Activated CD4-positive, alpha-beta T cell treated with anti-CD3 and anti-CD28 coated beads, Interleukin-2, amount 50 U/mL, for 48 hours (primary cell): ENCODE results near the gene LRRC75A.

Source experiments
- DNase-seq, 2 experiments: peaks; one replicate each; pipeline ENCODE4 v3.0.0-alpha.2; 2020

Gene LRRC75A

DNA sequence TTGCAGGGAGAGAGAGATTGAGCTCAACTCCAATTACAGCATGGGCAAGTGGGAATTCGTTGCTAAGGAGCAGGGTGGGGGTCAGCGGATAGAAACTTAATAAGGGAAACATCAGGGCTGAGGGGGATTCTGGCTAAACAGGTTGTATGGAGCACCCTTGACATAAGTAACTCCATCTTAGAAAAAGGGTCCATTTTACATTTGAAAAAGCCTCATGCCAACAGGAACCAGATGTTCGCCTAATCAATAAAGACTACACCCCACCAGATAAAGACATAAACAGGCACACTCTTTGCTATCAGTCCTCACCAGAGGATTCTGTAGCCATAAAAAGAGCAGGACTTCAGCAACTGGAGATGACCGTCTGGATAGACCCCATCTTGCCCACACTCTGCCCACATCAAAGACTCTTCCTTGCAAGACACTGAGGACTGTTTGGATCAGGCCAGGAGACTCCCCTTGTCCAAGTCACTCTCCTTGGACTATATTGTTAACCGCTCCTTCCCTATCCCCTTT, 1.6 kb upstream of the LRRC75A start:
- no peak for DNase-seq

DNA sequence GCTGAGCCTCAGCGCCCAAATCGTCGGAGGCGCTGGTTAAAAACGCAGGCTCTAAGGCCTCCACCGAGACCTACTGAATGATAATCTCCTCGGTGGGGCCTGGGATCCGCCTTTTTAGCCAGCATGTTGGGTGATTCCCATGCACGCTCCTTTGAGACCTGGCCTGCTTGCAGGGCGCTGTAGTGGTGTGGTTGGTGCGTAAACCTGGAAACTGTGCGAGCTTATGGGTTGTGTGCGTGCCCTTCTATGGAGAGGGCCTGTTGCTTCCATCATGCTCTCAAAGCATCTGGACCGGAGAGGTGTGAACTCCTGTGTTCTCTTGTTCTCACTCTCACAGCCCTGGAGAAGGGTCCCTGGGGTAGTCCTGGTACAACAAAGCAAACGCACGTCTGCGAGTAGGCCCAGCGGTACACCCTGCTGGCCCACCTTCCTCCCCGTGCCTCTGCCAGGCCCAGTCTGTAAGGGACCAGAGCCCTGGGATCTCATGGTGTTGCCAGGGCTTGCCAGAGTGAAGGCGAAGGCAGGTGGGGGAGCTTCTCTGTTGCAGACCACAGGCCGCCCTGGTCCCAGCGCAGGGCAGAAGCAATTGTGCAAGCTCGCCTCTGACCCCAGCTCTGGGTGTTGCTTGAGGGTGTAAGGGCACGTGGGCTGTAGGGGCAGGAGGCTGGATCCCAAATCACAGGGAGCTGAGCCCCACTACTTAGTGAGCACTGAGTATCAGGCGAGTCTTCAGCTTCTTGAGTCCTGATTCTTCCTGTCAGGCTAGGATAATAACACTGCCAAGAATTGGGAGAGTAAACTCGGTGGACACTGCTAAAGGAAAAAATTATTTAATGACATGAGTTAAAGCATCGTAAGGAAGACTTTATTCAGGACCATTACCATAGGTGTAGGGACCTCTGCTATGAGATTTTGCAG, 879 bp upstream of the LRRC75A start:
- no peak for DNase-seq

DNA sequence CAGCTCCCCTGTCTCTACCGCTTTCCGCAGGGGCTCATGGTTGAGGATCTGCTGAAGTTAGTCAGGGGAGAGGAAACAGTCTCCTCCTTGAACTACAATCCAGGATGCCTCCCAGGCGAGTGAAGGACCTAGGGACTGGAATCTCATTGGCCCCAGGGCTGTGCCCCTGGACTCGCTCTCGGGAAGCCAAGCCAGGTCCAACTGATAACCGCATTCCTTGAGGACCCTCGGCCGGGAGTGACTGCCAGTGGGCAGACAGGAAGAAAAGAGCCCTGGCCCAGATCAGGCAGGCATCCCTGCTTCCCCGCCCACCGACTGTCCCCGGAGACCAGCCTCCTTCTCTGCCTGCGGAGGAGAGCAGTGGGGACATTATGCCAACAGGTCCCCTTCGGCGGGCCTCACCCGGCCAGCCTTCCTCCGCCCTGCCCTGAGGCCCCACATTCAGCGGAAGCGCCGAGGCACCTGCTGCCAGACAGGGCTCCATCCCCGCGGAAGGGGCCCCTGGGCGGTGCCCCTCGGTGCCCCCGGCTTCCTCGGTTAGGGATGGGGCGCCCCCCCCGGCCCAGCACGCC, 776 bp downstream of the LRRC75A start:
- DNase-seq: peak; percentile 24 to 31

DNA sequence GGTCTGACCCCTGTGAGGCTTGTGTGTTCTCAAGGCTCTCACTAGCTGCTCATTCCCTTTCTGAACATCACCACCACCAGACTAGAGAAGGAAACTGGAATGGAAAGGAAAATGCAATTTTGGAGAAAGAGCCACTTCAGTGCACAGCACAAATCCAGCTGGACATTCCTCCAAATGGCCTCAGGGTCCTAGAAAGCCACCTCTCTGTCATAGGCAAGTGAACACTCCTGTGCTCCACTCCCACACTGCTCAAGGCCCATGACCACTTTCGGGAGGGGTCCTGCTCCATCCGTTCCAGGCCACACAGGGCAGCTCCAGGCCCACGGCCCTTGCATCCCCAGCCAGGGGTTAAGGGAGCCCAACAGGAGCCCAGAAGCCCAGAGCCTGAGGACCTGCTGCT, 2.6 kb downstream of the LRRC75A start:
- DNase-seq: no peak

DNA sequence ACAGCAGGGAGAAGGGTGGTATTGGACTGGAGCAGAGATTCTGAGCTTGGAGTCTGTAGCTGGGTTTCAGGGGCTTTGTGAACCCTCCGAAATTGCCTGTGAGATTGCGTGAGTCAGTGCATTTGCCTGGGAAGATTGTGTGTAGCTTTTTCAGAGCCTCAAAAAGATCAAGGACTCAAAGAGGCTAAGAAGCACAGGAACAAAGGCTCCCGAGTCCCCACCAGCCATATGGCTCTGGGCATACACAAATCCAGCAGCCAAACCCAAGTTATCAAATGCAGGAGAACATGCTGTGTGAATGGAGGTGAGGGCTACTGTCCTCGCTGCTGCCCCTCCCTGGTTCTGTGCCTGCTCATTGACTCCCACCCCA, 3.0 kb downstream of the LRRC75A start:
- no peak for DNase-seq

DNA sequence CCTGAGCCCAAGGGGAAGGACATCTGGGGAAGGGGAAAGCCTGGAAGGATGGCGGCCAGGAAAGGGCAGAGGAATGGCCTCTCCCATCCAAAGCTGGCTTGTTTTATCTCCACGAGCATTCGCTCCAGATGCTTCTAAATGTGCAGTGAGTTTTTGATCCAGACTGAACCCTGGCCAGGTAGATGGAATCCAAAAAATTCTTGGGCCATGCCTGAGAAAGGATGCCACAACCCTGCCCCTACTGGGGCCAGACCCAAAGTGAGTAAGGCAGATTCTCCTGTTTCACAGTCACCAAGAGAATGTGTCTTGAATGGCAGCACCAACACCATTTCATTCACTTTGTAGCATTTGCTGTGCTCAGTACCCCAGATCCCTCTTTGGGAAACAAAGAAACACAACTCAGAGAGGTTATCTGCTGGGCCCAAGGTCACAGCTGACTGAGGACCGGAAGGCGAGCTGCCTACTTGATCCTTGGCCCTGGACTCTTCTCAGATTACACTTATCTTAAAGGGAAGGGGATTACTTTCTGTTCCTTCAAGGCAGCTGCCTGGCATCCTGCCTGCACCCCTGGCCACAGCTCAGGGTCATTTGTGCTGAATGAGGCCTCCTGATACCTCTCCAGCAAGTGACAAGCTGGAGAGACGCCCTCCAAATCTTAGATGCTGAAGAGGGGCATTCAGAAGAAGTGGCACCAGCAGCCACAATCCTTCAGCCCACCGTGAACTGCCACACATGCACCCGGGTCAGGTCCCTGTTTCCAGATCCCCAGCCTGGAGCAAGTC, 3.6 kb downstream of the LRRC75A start:
- no peak for DNase-seq

DNA sequence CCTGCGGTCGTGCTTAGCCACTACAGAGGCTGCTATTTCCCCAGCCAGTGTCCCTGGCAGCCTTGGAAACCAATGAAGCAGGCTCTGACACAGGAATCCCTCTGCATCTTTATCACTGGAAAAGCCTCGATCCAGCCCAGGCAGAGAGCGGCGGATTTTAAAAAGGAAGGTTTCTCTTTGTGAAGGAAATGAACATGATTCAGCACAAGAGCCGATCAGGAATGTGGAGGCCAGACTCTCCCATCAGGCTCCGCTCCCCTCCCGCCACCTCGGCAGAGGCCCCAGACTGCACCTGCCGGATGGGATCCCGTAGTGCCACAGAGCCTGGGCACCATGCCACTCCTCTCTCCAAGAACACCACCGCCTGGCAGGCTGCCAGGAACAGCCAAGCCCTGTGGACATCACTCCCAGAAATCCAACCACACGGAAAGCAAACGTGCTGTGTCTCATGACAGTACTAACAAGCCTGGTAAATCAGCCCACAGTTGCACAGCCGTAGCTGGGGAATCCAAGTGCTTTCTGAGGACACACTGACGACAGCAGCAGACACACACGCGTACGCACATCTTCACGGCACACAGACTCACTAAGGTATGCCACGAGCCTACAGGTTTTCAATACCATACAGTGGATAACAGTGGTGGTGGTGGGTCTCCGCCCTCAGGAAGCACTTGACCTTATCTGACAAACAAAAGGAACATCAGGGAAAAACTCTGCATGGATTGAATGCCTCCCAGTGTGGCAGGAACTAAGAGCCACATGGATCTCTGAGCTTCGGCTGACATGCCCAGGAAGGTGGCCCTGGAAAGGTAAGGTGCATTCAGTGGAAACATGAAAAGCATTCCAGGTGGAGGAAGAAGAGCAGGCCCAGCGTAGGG, 5.4 kb downstream of the LRRC75A start:
- DNase-seq: no peak

DNA sequence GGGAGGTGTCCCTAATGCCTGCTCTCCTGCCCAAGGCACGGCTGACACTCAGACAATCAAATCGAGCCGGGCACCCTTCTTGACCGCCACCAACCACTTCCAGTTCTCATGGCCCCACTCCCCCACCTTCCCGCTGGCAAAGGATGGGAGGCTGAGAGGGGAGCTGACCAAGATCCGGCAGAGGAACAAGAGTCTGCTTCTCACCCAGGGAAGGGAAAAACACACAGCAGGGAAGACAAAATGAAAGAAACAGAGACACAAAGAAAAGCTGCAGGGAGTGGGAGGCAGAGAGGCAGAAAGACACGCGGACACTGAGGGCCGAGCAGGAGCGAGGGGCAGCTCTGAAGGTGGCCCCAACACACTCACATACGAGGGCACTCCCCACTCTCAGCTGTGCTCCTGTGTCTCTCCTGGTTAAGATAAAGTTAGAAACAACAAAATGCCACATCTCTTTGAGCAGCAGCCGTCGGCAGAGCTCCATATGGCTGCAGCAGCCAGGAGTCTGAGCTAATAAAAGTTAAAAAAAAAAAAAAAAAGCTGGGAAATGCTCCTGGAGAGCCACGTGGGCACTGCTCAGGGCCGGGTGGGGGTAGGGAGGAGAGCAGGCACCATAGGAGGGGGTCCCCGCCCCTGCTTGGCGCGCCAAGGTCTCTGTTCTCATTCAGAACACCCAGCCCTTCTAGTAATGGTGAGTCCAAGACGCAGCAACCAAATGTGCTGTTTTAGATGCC, 7.4 kb downstream of the LRRC75A start:
- DNase-seq: no peak

DNA sequence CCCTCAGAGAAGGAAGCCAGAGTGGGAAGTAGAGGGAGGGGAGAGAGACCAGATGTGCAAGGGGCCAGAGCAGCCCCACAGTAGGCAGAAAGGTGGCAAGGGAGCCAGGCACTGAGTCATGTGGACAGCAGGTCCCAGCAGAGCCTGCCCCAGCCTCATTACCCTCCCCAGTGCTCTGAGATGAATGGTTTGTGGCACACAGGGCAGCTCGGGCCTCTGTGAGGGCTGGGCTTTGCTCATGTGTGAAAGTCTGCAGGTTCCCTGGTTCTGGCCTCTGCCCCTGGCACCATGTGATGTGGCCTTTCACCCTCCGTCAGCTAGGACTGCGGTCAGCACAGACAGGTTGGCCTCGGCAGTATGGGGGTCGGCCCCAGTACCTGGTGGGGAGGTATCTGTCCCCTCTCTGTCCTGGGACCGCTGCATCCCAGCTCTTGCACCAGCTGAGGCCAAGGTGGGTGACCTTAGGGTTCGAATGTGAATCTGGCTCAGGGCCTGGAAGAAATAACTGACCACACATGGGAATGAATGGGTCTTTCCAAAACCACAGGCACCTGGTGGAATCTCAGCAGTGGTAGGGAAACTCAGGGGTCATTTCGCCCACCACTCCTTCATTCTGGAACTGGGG, 8.9 kb downstream of the LRRC75A start:
- no peak for DNase-seq

DNA sequence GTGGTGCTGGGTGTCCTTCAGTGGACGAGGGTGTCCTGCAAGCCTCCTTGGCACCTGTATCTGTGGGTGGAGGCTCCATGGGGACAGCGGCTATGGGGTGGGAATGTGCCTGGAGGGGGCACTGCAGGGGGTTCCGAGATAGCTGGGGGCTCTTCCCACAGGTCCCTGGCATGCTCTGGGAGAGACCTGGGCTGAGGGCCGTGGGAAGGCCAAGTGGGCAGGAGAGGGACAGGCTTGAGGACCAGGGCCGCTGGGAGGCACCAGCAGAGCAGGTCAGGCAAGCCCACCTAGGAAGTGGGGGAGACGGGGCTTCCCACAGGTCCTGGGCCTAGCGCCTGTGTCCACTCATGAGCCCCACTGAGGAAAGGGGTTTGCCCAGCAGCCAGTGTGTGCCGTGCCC, 9.7 kb downstream of the LRRC75A start:
- no peak for DNase-seq

DNA sequence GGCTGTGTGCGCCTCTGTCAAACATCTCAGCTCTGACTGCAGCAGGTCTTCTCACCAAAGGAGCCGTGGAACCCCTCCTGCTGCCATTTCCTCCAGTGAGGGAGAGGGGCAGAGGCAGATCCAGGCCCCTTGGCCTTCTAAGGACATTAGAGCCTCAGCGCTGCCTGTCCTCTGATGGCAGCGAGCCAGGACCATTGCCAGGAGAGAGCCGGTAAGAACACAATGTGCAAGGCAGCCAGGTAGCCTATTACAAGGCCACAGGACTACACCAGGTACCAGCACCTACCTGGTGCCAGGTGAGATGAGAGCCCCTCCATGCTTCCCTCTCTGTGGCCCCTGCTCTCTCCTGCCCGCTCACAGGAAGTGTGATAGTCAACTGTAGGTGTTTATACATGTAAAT, 11.0 kb downstream of the LRRC75A start:
- DNase-seq: no peak

DNA sequence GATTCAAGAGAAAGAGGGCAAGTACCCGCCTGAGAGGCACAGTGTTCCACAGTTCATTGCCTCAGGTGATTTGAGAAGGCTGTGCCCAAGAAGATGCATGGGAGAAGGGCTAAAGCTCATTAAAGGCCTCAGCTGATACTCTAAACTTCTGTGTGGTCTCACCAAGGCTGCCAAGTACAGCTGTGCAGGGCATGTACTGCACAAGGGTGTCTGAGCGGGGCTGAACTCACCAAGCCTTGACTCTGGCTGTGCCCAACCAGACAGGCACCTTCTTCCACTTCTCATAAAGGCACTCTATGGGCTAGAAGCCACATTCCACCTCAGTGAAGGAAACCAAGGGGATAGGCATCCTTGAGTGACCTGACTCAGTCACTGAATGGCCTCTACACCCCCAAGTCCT, 12.7 kb downstream of the LRRC75A start:
- DNase-seq: no peak

DNA sequence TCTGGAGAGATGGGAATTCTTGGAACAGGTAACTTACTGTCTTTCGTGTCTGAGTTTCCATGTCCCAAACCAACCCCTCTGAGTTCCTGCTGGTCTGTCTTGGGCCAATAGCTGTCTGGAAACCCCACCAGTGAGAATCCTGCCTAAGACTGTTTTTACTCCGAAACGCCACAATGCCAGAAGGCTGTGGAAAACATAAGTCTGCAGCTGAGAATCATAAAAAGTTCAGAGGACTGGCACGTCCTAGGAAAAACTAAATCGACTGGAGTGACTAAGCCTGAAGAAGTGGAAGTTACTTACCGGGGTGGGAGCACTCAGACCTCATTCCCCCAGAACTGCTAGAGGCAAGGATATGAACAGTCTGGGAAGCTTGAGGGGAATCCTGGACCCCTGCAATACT, 13.3 kb downstream of the LRRC75A start:
- DNase-seq: no peak

DNA sequence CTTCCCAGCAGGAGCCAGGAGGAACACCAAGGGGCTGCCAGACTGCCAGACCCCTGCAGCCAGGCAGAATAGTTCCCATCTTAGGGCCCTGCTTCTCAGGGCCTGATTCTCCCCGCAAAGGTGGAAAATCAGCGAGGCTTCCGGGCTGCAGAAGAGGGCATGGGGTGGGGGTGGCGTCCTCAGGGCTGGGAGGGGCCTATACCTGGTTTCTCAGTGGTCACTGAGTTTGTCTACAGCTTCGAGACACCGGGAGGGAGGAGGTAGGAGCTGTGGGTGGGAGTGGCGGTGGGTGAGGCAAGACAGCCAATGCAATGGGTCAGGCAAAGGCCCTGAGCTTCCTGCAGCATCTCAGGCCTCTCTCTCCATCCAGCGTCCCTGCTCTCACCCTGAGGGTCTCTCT, 14.3 kb downstream of the LRRC75A start:
- no peak for DNase-seq

DNA sequence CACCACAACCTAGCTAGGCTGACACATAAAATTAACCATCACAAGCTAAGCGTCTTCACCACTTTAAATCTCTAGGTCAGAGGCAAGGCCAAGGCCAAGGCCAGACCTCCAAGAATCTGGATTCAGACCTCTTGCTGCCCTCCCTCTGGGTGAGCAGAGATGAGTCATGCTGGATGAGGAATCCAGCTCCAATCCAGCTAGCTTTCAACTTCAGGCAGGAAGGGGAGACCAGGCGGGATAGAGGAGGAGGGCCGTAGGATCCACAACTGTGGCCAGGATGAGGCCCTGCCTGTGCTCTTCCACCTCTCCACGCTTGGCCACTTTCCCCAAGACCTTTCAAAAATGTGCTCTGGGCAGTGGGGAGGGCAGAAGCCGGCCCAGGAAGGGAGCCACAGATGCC, 14.7 kb downstream of the LRRC75A start:
- no peak for DNase-seq

DNA sequence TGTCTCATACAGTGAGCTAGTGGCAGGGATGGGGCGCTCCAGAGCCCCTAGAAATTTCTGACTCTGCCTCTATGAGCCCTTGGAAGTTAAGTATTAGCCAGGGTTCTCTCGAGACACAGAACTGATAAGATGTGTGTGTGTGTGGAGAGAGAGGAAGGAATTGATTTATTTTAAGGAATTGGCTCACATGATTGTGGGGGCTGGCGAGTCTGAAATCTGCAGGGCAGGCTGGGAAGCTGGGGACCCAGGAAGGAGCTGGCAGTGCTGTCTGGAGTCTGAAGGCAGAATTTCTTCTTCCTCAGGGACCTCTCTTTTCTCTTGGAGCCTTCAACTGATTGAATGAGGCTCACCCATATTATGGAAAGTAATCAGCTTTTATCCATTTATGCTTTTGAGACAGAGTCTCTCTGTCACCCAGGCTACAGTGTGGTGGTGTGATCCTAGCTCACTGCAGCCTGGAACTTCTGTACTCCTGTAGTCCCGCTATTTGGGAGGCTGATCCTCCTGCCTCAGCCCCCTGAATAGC, 16.8 kb downstream of the LRRC75A start:
- no peak for DNase-seq

DNA sequence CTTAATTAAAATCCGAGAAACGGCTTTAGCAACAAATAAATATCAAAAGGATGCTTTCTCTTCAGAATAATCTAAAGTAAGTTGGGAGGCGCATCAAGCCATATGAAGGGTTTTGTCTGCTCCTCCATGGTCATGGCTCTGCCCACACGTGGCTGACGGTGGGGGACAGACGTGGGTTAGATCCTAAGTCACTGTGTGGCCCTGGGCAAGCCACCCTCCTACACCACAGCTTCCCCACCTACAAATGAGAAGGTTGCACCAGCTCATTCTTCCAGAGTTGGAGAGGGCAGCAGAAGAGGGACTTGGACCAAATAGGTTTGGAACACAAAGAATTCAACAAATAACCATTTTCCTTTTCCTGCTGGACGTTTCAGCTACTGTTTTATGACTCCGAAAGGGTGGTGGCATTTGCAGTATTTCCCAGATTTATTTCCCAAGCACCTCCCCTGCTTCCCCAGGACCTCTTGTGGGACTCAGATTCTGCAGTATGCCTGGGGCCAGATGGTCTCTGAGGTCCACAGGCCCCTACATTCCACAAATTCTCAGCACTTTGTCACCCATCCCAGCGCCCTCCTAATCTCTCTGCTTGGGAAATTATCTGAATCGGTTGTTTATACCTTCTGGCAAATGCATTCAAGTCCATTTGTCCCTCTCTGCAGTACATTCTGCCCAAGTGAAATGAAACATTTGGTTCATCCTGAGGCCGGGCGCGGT, 17.8 kb downstream of the LRRC75A start:
- DNase-seq: no peak

DNA sequence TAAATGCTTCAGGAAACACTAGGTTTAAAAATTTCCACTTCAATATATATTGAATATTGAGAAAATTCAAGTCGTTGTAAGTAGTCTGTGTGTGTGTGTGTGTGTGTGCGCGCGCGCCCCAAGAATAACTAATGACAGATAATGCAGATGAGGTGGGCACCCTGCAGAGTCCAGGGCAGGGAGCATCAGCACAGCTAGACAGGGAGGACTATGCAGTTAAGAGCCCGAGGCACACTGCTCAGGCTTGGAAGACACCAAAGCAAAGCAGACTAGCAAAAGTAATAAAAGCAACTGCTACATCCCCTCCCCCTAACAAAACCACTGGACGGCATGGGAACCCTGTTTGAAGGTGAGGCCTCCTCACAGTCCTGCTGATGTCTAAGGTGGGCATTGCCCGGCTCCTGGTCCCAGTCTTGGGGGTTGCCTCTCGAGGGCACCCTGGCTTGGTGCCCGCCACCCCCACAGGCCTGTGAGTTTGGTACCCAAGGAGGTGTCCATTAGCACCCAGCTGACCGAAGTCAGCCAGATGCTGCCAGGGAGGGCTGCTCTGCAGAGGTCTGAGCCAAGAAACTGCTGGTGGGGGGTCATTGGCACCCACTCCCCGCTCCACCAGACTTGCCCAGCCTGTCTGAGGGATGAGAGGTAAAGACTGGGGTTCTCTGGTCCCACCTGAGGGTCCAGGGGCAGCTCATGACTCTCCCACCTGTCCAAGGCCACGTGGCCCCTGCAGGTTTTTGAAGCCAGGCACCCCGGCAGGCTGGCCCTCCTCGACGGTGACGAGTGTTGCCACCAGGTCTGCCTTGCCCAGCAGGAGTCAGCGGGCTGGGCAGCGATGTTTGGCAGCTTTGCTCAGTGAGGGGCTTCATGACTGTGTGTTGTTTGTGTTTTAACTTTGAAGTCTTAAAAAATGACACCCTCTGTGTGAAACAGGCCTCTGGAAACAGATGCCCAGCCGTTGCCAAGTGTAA, 18.7 kb downstream of the LRRC75A start:
- no peak for DNase-seq

DNA sequence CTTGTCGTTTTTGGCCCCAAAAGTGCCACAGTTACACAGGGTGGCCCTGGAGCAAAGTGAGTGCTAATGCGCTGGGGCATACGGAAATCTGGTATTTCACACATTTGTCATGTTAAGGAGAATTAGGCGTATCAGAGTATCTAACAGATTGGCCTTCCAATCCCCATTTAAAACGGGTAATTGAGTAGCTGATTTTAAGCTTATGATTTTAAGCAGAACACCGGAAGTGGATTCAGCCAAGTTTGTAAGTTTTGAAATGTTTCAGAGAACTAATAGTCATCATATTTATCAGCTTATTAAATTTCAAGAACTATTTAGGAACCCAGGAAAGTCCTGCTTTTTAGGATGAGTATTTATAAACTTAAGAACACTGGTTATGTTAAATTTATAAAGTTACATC, 19.5 kb downstream of the LRRC75A start:
- DNase-seq: no peak
